CMK (cell line): ENCODE data around the gene TPMT.
"Not testable (repeated sequence)": the region's sequence is repeated elsewhere in the genome, so short reads cannot be mapped to it uniquely, and the experiment has no call there.

ENCODE experiments used
- DNase-seq: peaks from one replicate; pipeline ENCODE4 v3.0.0-alpha.2; 2010; ENCODE audit warnings: low read depth

The TPMT gene

DNA sequence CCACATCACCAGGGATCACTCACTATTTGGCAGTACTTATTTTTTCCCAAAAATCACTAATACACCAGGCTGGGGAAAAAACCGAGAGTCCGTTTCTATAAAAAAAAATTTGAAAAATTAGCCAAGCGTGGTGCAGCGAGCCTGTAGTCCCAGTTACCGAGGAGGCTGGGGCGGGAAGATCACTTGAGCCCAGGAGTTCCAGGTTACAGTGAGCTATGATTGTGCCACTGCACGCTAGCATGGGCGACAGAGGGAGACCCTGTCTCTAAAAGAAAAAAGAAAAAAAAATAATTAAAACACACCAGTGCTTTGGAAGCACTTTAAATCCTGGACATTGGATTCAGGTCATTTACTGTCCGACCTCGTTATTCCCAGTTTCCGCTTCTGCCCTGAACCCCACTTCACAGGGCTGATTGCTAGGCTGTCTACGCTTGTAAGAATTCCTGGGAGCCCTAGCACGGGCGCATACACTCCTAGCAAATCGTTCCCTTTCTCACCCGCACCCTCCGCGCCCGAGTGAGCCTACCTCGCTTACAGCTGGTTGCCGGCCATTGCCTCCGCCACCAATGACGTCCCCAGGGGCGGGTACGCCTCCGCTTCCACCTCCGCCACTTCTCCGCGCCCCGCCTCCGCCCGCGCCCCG, at the start of gene TPMT:
TPMT (minus strand) TSS at position 571 of the 643 bp plus-strand sequence. CDS start 5,950 bp downstream, outside the sequence.
- no peak for DNase-seq

DNA sequence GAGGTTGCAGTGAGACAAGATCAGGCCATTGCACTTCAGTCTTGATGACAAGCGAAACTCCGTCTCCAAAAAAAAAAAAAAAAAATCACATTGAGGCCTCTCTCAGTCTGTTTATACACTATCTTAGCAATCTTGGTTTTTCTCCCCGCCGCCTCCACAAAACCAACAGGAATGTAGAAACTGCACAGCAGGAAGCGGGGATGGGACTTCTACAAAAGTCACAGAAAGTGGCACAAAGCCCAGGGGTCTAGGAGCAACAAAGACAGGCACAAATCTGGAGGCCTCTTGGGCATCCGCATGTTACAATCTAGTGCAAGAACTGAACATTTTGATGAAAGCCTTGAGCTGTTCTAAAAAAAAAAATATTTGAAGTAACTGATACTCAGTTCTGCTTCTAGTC, 48.9 kb upstream of the TPMT start:
- DNase-seq, result no peak

DNA sequence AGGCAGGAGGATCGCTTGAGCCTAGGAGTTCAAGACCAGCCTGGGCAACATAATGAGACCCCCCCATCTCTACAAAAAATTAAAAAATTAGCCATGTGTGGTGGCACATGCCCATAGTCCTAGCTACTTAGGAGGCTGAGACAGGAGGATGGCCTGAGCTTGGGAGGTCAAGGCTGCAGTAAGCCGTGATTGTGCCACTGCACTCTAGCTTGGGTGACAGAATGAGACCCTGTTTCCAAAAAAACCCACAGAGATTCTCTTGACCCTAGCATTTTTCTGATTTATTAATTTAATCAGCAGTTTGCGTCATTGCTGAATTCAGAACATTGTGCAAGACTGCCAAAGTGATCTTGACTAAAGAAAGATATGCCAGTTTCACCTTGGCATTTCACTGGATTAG, 37.1 kb upstream of the TPMT start:
- no peak for DNase-seq

- no peak for DNase-seq
Observed at GRCh38 chr6:18189196-18189595, 34.3 kb upstream of the TPMT start.

DNA sequence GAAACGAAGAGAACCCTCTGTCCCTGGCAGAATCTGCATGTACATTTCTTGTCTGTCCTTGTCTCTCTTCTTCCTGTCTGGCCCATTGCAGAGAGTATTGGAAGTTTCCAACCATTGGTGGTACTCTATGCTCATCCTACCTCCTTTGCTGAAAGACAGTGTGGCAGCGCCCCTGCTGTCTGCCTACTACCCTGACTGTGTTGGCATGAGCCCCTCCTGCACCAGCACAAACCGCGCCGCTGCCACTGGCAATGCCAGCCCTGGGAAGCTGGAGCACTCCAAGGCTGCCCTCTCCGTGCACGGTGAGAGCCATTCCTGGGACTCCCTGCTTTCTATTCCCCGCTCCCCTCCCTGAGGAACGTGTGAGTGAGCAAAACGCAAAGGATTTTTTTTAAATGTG, 32.8 kb upstream of the TPMT start:
- DNase-seq, result no peak

- DNase-seq, result no peak
Observed at GRCh38 chr6:18186540-18187250, 31.8 kb upstream of the TPMT start.

GRCh38 chr6:18186033-18186432, 31.2 kb upstream of the TPMT start:
- no peak for DNase-seq

- DNase-seq, result no peak
Observed at GRCh38 chr6:18185624-18186023, 30.7 kb upstream of the TPMT start.

DNA sequence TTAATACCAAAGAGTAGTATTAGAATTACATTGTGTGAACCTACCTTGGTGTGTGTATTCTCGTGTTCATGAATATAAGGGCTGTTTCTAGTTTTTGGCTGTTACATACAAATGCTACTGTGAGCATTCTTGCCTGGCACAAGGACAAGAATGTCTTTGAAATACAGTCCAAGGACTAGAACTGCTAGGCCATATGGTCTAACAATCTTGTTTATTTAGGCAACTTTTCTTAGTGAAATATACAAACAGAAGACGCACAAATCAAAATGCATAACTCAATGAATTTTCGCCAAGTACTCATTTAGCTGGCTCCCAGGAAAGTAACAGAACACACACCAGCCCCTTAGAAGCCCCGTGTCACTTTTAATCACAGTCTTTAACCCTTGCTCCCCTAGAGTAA, 28.9 kb upstream of the TPMT start:
- no peak for DNase-seq

GRCh38 chr6:18182568-18182967, 27.7 kb upstream of the TPMT start:
- no peak for DNase-seq

DNA sequence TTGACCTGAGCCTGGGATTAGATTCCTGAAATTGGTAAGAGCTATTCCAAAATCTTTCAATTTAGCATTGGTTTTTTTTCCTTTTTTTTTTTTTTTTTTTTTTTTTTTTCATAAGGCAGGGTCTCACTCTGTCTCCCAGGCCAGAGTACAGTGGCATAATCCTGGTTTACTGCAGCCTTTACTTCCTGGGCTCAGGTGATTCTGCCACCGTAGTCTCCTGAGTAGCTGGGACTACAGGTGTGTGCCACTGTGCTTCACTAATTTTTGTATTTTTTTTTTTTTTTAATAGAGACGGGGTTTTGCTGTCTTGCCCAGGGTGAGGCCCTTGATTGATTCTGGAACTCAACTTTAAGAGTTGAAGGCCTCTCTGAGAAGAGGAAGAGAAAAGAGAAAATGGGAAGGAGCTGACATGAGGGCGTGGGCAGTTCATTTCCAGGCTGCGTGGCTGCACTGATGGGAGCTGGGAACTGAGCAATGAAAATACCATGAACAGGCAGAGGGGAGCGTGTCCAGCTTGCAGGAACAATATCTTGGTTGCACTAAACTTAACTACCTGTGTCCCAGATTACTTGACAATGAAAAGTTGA, 25.0 kb upstream of the TPMT start:
- no peak for DNase-seq

- DNase-seq, result no peak
Observed at GRCh38 chr6:18178960-18179615, 24.2 kb upstream of the TPMT start.

DNA sequence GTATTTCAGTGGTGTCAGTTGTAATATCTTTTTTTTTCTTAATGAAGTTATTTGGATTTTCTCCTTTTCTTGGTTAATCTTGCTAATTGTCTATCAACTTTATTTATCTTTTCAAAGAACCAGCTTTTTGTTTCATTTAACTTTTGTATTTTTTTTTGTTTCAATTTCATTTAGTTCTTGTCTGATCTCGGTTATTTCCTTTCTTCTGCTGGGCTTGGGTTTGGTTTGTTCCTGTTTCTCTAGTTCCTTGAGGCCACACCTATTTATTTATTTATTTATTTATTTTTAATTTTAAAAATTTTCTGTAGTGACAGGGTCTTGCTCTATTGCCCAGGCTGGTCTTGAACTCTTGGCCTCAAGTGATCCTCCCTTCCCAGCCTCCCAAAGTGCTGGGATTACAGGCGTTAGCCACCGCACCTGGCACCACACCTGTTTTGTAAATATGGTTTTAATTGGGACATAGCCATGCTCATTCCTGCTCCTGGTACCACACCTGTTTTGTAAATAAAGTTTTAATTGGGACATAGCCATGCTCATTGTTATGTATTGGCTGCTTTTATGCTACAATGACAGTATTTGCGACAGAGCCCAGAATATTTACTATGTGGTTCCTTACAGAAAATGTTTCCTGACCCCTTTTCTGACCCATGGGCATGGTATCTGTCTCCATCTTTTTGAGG, 22.5 kb upstream of the TPMT start:
- DNase-seq, result no peak

GRCh38 chr6:18176198-18176597, 21.3 kb upstream of the TPMT start:
- not testable (repeated sequence) for DNase-seq

GRCh38 chr6:18171871-18172270, 17.0 kb upstream of the TPMT start:
- DNase-seq, result no peak

DNA sequence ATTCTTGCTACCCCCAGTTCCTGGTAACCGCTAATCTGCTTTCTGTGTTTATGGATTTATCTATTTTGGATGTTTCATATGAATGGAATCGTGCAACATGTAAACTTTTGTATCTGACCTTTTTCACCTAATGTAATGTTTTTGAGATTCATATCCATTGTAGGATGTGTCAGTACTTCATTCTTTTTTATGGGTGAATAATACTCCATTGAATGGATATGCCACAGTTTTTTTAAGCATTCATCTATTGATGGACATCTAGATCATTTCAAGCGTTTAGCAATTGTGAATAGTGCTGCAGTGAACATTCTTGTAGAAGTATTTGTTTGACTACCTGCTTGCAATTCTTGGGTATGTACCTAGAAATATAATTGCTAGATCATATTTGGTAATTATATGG, 13.4 kb upstream of the TPMT start:
- no peak for DNase-seq

DNA sequence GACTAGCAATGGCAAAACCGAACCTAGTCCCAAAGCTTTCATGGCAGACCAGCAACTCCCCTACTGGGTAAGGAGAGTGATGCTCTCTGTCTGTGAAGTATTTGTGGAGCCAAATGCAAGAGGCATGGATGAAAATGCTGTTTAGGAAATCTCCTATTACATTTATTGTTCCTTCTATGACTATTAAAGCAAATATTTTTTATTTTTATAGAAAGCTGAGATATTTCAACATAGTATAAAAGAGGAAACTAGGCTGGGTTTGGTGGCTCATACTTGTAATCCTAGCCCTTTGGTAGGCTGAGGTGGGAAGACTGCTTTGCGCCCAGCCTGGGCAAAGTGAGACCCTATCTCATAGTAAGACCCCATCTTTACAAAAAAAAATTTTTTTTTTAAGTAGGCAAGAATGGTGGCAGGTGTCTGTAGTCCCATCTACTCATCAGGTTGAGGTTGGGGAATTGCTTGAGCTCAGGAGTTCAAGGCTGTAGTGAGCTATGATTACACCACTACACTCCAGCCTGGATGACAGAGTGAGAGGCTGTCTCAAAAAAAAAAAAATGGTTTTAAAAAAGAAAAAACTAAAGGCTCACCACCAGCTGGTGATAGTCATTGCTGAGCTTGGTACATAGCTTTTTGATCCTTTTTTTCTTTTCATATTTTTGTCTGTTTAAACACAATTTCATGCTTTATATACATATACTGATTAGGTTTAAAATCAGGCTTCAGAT, 11.6 kb upstream of the TPMT start:
- DNase-seq, result no peak

- DNase-seq, result no peak
Observed at GRCh38 chr6:18165751-18166150, 10.9 kb upstream of the TPMT start.

- no peak for DNase-seq
Observed at GRCh38 chr6:18162401-18162800, 7.5 kb upstream of the TPMT start.

DNA sequence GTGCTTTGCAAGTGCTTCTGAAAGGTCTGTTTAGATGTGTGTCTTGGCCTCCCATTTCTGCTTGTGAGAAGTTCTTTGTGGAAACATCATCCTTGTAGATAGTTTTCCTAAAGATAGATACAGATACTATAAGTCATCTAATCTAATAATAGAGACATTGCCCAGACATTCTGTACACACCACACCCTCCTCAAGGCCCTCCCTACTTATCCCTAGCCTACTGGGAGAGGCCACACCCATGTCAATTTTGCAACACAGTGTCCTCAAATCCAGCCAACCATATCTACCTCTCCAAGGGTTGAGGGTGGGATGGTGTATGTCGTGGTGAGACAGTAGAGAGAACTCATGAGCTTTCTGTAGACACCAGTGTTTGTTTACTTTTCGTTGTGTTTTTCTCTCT, 6.6 kb upstream of the TPMT start:
- DNase-seq, result no peak

- DNase-seq, result no peak
Observed at GRCh38 chr6:18160911-18161310, 6.0 kb upstream of the TPMT start.
